ENCODE measurements around the gene SLC12A7.
"Not testable (repeated sequence)": the region's sequence is repeated elsewhere in the genome, so short reads cannot be mapped to it uniquely, and the experiment has no call there.

Gene SLC12A7

GRCh38 chr5:1064383-1065142 is 47.3 kb downstream of the SLC12A7 start:
- no peak for DNase-seq (ENCODE audit: low spot score)
- FAIRE-seq: peak; percentile 79

- peak; percentile 5 for FAIRE-seq
- no peak for DNase-seq (ENCODE audit: low spot score)
Measured at GRCh38 chr5:1063661-1064382, 48.0 kb downstream of the SLC12A7 start.

GRCh38 chr5:1062761-1063568 is 48.9 kb downstream of the SLC12A7 start:
- DNase-seq (ENCODE audit: low spot score) (no peak), FAIRE-seq (no peak)

- no peak for FAIRE-seq
- DNase-seq (ENCODE audit: low spot score): no peak
Measured at GRCh38 chr5:1061916-1062315, 49.9 kb downstream of the SLC12A7 start.

GRCh38 chr5:1061292-1061691 is 50.6 kb downstream of the SLC12A7 start:
- DNase-seq (ENCODE audit: low spot score); FAIRE-seq: not testable (repeated sequence)

GRCh38 chr5:1060535-1060981 is 51.3 kb downstream of the SLC12A7 start:
- FAIRE-seq (no peak), DNase-seq (ENCODE audit: low spot score) (no peak)

- FAIRE-seq: no peak
Measured at GRCh38 chr5:1059884-1060263, 52.0 kb downstream of the SLC12A7 start.

GRCh38 chr5:1058988-1059883 is 52.6 kb downstream of the SLC12A7 start:
- FAIRE-seq (no peak), DNase-seq (ENCODE audit: low spot score) (no peak)

More at GRCh38 chr5:1059884-1060263, 52.0 kb downstream of the SLC12A7 start:
- DNase-seq (ENCODE audit: low spot score): no peak

GRCh38 chr5:1058083-1058945 is 53.5 kb downstream of the SLC12A7 start:
- DNase-seq (ENCODE audit: low spot score) (no peak), FAIRE-seq (no peak)

- no peak for FAIRE-seq
- no peak for DNase-seq (ENCODE audit: low spot score)
Measured at GRCh38 chr5:1057485-1058082, 54.3 kb downstream of the SLC12A7 start.

- FAIRE-seq: no peak
- DNase-seq (ENCODE audit: low spot score): no peak
Measured at GRCh38 chr5:1056611-1057484, 55.0 kb downstream of the SLC12A7 start.

- FAIRE-seq (no peak), DNase-seq (ENCODE audit: low spot score) (no peak)
Measured at GRCh38 chr5:1055896-1056610, 55.8 kb downstream of the SLC12A7 start.

- peak; percentile 95 for FAIRE-seq
Measured at GRCh38 chr5:1054799-1055775, 56.8 kb downstream of the SLC12A7 start.

GRCh38 chr5:1054018-1054798 is 57.7 kb downstream of the SLC12A7 start:
- DNase-seq (ENCODE audit: low spot score) (no peak), FAIRE-seq (no peak)

More at GRCh38 chr5:1054799-1055775, 56.8 kb downstream of the SLC12A7 start:
- no peak for DNase-seq (ENCODE audit: low spot score)

GRCh38 chr5:1053391-1054017 is 58.4 kb downstream of the SLC12A7 start:
- DNase-seq (ENCODE audit: low spot score): no peak
- no peak for FAIRE-seq
